ENCODE measurements around the gene PRCC.

GRCh38 chr1:156813298-156813697 is 46.0 kb downstream of the PRCC start:
- TF ChIP-seq SP1 (IDR thresholded peaks at IDR 0.05) (no peak), ZNF384 (IDR thresholded peaks at IDR 0.05) (no peak), TARDBP (IDR thresholded peaks at IDR 0.05) (no peak), CTBP1 (IDR thresholded peaks at IDR 0.05; ENCODE audit: borderline replicate concordance) (no peak), PKNOX1 (IDR thresholded peaks at IDR 0.05) (no peak), SUZ12 (IDR thresholded peaks at IDR 0.05) (no peak)
